Naive thymus-derived CD8-positive, alpha-beta T cell (primary cell): ENCODE measurements around the gene CACNA2D3. TPM values are rescaled to one million over a fixed set of nuclear protein-coding genes. Genes with fewer than 3 reads are reported as not detected.

Source experiments
- ATAC-seq, 2 donors: fragments of 150-1000 bp; cut with Tn5 transposase in 1 of 2; sonication (Bioruptor Pico), chemical (Tn5 transposase) in 1 of 2; 1 replicate in 1 of 2; 2 replicates in 1 of 2; pipeline ENCODE4 v1.10.0; 2021; ENCODE audit warnings: mild to moderate bottlenecking in 2 of 2, moderate library complexity in 2 of 2
- POLR2A ChIA-PET: fragments of 350-600 bp; sonication (Branson Sonifier 250); formaldehyde crosslinking; loops from one replicate; lab custom pipeline; 2021; ENCODE audit warnings: antibody characterized with exemption; lab: Charles Lee
- DNase-seq, 10 donors: peaks; one replicate each; pipeline versions ENCODE4 v3.0.0 to v3.0.0-alpha.2; 2020 to 2022
- H3K27ac Mint-ChIP-seq, 10 donors: one replicate each; pipeline ENCODE4 v1.8.0; 2020 to 2022; ENCODE audit warnings: mild to moderate bottlenecking in 10 of 10, mixed read lengths in 10 of 10, moderate library complexity in 4 of 10, inconsistent platforms in 1 of 10
- H3K27me3 Mint-ChIP-seq, 5 donors: one replicate each; pipeline ENCODE4 v1.8.0; 2021 to 2022; ENCODE audit warnings: mixed read lengths in 5 of 5
- H3K36me3 Mint-ChIP-seq, 3 donors: one replicate each; pipeline ENCODE4 v1.8.0; 2020 to 2022; ENCODE audit warnings: mixed read lengths in 3 of 3, mild to moderate bottlenecking in 2 of 3, inconsistent platforms in 1 of 3
- H3K4me1 Mint-ChIP-seq, 4 donors: one replicate each; pipeline ENCODE4 v1.8.0; 2021 to 2022; ENCODE audit warnings: mixed read lengths in 4 of 4
- H3K4me3 Mint-ChIP-seq, 10 donors: one replicate each; pipeline ENCODE4 v1.8.0; 2020 to 2022; ENCODE audit warnings: mild to moderate bottlenecking in 10 of 10, mixed read lengths in 10 of 10, moderate library complexity in 6 of 10, inconsistent platforms in 1 of 10
- H3K9me3 Mint-ChIP-seq, 9 donors: one replicate each; pipeline ENCODE4 v1.8.0; 2020 to 2022; ENCODE audit warnings: mixed read lengths in 9 of 9, mild to moderate bottlenecking in 3 of 9, inconsistent platforms in 1 of 9, moderate library complexity in 1 of 9
- polyA plus RNA-seq, 3 donors: library from polyadenylated mRNA; unstranded; fragments of 300-500 nt; fragmentation: Illumina TruSeq; gene quantifications; one replicate each; pipeline ENCODE4 v1.2.3, GENCODE V29; 2021
- total RNA-seq, 8 experiments: library from RNA in 2 of 8; stranded (reverse) in 2 of 8; gene quantifications; one replicate each; pipeline ENCODE4 v1.2.3 and lab custom pipeline; 2021 to 2026

CACNA2D3 gene
- total and polyA plus RNA-seq, 5 experiments from 2014 or later, result not detected

- Mint-ChIP-seq H3K4me3 (no peak overlapping the region), H3K9me3 (peaks cover 0 to 3% (median 0%) of the 10 kb centered on the region in 9 donors), H3K36me3 (no peaks in the 10 kb centered on the region), H3K27ac (no peak overlapping the region), H3K4me1 (no peaks in the 10 kb centered on the region), H3K27me3 (peaks cover 0 to 9% (median 1%) of the 10 kb centered on the region in 5 donors)
- ATAC-seq (no peak), DNase-seq (no peak)
- POLR2A ChIA-PET, result no interaction called here
Measured at GRCh38 chr3:54755756-54756155, 633.4 kb downstream of the CACNA2D3 start.

GRCh38 chr3:54756330-54756731, 634.0 kb downstream of the CACNA2D3 start:
- no peak for ATAC-seq
- Mint-ChIP-seq H3K27me3 (peaks cover 0 to 9% (median 1%) of the 10 kb centered on the region in 5 donors), H3K36me3 (no peaks in the 10 kb centered on the region), H3K9me3 (peaks cover 0 to 2% (median 0%) of the 10 kb centered on the region in 9 donors), H3K27ac (no peak overlapping the region), H3K4me3 (no peak overlapping the region), H3K4me1 (no peaks in the 10 kb centered on the region)
- POLR2A ChIA-PET, result no interaction called here
- DNase-seq, result no peak

GRCh38 chr3:54758461-54758860, 636.1 kb downstream of the CACNA2D3 start:
- no peak overlapping the region for H3K27ac Mint-ChIP-seq
- H3K27me3 Mint-ChIP-seq, result peaks cover 0 to 14% (median 3%) of the 10 kb centered on the region in 5 donors
- no peak overlapping the region for H3K4me3 Mint-ChIP-seq
- H3K36me3 Mint-ChIP-seq, result no peaks in the 10 kb centered on the region
- peaks cover 0 to 2% (median 0%) of the 10 kb centered on the region in 9 donors for H3K9me3 Mint-ChIP-seq
- no peaks in the 10 kb centered on the region for H3K4me1 Mint-ChIP-seq
- ATAC-seq (no peak), DNase-seq (no peak)
- POLR2A ChIA-PET, result no interaction called here

- H3K4me1 Mint-ChIP-seq, result no peaks in the 10 kb centered on the region
- no peaks in the 10 kb centered on the region for H3K36me3 Mint-ChIP-seq
- no peak overlapping the region for H3K27ac Mint-ChIP-seq
- H3K4me3 Mint-ChIP-seq, result no peak overlapping the region
- H3K27me3 Mint-ChIP-seq, result peaks cover 0 to 14% (median 3%) of the 10 kb centered on the region in 5 donors
- H3K9me3 Mint-ChIP-seq, result peaks cover 0 to 2% (median 0%) of the 10 kb centered on the region in 9 donors
- POLR2A ChIA-PET, result no interaction called here
- ATAC-seq (no peak), DNase-seq (no peak)
Measured at GRCh38 chr3:54759166-54759565, 636.8 kb downstream of the CACNA2D3 start.

- no peaks in the 10 kb centered on the region for H3K9me3 Mint-ChIP-seq
- no peaks in the 10 kb centered on the region for H3K4me1 Mint-ChIP-seq
- H3K36me3 Mint-ChIP-seq, result no peaks in the 10 kb centered on the region
- POLR2A ChIA-PET, result no interaction called here
- no peak overlapping the region for H3K4me3 Mint-ChIP-seq
- DNase-seq, result no peak
- H3K27me3 Mint-ChIP-seq, result peaks cover 0 to 14% (median 3%) of the 10 kb centered on the region in 5 donors
- no peak for ATAC-seq
- H3K27ac Mint-ChIP-seq, result no peak overlapping the region
Measured at GRCh38 chr3:54760201-54760600, 637.8 kb downstream of the CACNA2D3 start.

- no peak overlapping the region for H3K27ac Mint-ChIP-seq
- ATAC-seq (no peak), DNase-seq (no peak)
- H3K9me3 Mint-ChIP-seq, result no peaks in the 10 kb centered on the region
- H3K36me3 Mint-ChIP-seq, result no peaks in the 10 kb centered on the region
- H3K4me1 Mint-ChIP-seq, result no peaks in the 10 kb centered on the region
- POLR2A ChIA-PET, result no interaction called here
- no peak overlapping the region for H3K4me3 Mint-ChIP-seq
- H3K27me3 Mint-ChIP-seq, result peaks cover 0 to 16% (median 3%) of the 10 kb centered on the region in 5 donors
Measured at GRCh38 chr3:54761637-54762036, 639.3 kb downstream of the CACNA2D3 start.

- no peaks in the 10 kb centered on the region for H3K4me1 Mint-ChIP-seq
- H3K36me3 Mint-ChIP-seq, result no peaks in the 10 kb centered on the region
- DNase-seq (no peak), ATAC-seq (no peak)
- POLR2A ChIA-PET, result no interaction called here
- peaks cover 0 to 14% (median 3%) of the 10 kb centered on the region in 5 donors for H3K27me3 Mint-ChIP-seq
- peaks cover 0 to 1% (median 0%) of the 10 kb centered on the region in 9 donors for H3K9me3 Mint-ChIP-seq
- H3K4me3 Mint-ChIP-seq, result no peak overlapping the region
- no peak overlapping the region for H3K27ac Mint-ChIP-seq
Measured at GRCh38 chr3:54764911-54765310, 642.6 kb downstream of the CACNA2D3 start.

GRCh38 chr3:54771050-54771449, 648.7 kb downstream of the CACNA2D3 start:
- ATAC-seq (no peak), DNase-seq (no peak)
- Mint-ChIP-seq H3K36me3 (no peaks in the 10 kb centered on the region), H3K27me3 (peaks cover 0 to 7% (median 2%) of the 10 kb centered on the region in 5 donors), H3K4me3 (no peak overlapping the region), H3K27ac (no peak overlapping the region), H3K9me3 (peaks cover 0 to 3% (median 0%) of the 10 kb centered on the region in 9 donors), H3K4me1 (no peaks in the 10 kb centered on the region)
- POLR2A ChIA-PET, result no interaction called here

- DNase-seq, result no peak
- peaks cover 0 to 7% (median 3%) of the 10 kb centered on the region in 5 donors for H3K27me3 Mint-ChIP-seq
- H3K36me3 Mint-ChIP-seq, result no peaks in the 10 kb centered on the region
- POLR2A ChIA-PET, result no interaction called here
- no peak overlapping the region for H3K4me3 Mint-ChIP-seq
- no peak for ATAC-seq
- no peaks in the 10 kb centered on the region for H3K4me1 Mint-ChIP-seq
- no peak overlapping the region for H3K27ac Mint-ChIP-seq
- peaks cover 0 to 3% (median 0%) of the 10 kb centered on the region in 9 donors for H3K9me3 Mint-ChIP-seq
Measured at GRCh38 chr3:54772051-54772450, 649.7 kb downstream of the CACNA2D3 start.

GRCh38 chr3:54772746-54773145, 650.4 kb downstream of the CACNA2D3 start:
- Mint-ChIP-seq H3K4me3 (no peak overlapping the region), H3K9me3 (peaks cover 0 to 3% (median 0%) of the 10 kb centered on the region in 9 donors), H3K4me1 (no peaks in the 10 kb centered on the region), H3K36me3 (no peaks in the 10 kb centered on the region), H3K27me3 (peaks cover 0 to 7% (median 3%) of the 10 kb centered on the region in 5 donors), H3K27ac (peak overlapping the region in 1 of 10 donors; percentile 41)
- no peak for ATAC-seq
- no peak for DNase-seq
- POLR2A ChIA-PET, result no interaction called here

GRCh38 chr3:54773271-54773670, 650.9 kb downstream of the CACNA2D3 start:
- ATAC-seq, result no peak
- POLR2A ChIA-PET, result no interaction called here
- Mint-ChIP-seq H3K27me3 (peaks cover 0 to 7% (median 4%) of the 10 kb centered on the region in 5 donors), H3K36me3 (no peaks in the 10 kb centered on the region), H3K4me3 (no peak overlapping the region), H3K27ac (no peak overlapping the region), H3K4me1 (no peaks in the 10 kb centered on the region), H3K9me3 (peaks cover 0 to 3% (median 0%) of the 10 kb centered on the region in 9 donors)
- no peak for DNase-seq

- ATAC-seq, result no peak
- Mint-ChIP-seq H3K4me1 (no peaks in the 10 kb centered on the region), H3K4me3 (no peak overlapping the region), H3K36me3 (no peaks in the 10 kb centered on the region), H3K27me3 (peaks cover 3 to 18% (median 5%) of the 10 kb centered on the region in 5 donors), H3K27ac (no peak overlapping the region), H3K9me3 (peaks cover 0 to 5% (median 0%) of the 10 kb centered on the region in 9 donors)
- no peak for DNase-seq
- POLR2A ChIA-PET, result no interaction called here
Measured at GRCh38 chr3:54776601-54777000, 654.2 kb downstream of the CACNA2D3 start.

- H3K27ac Mint-ChIP-seq, result no peak overlapping the region
- ATAC-seq (no peak), DNase-seq (no peak)
- H3K4me1 Mint-ChIP-seq, result no peaks in the 10 kb centered on the region
- H3K27me3 Mint-ChIP-seq, result peaks cover 3 to 18% (median 5%) of the 10 kb centered on the region in 5 donors
- H3K36me3 Mint-ChIP-seq, result no peaks in the 10 kb centered on the region
- peaks cover 0 to 5% (median 0%) of the 10 kb centered on the region in 9 donors for H3K9me3 Mint-ChIP-seq
- POLR2A ChIA-PET, result no interaction called here
- no peak overlapping the region for H3K4me3 Mint-ChIP-seq
Measured at GRCh38 chr3:54777141-54777540, 654.8 kb downstream of the CACNA2D3 start.

GRCh38 chr3:54780336-54780735, 658.0 kb downstream of the CACNA2D3 start:
- POLR2A ChIA-PET, result no interaction called here
- DNase-seq, result no peak
- Mint-ChIP-seq H3K27me3 (peaks cover 2 to 11% (median 3%) of the 10 kb centered on the region in 5 donors), H3K4me1 (no peaks in the 10 kb centered on the region), H3K4me3 (no peak overlapping the region), H3K36me3 (no peaks in the 10 kb centered on the region), H3K9me3 (peaks cover 0 to 3% (median 0%) of the 10 kb centered on the region in 9 donors), H3K27ac (no peak overlapping the region)
- ATAC-seq, result no peak
